Loucy (cell line): Measurements from ENCODE around the gene CEP43.

Source experiments
- H2AFZ ChIP-seq: fragments of 200-600 bp; sonication (generic); 2 replicates; pipeline ENCODE4 v1.6.0; 2016; ENCODE audit warnings: antibody characterized with exemption, mild to moderate bottlenecking, low read length, moderate library complexity
- H3F3A ChIP-seq: fragments of 200-600 bp; 2 replicates; pipeline ENCODE4 v1.6.0; 2016; ENCODE audit warnings: antibody characterized with exemption, low read depth, mild to moderate bottlenecking
- H3K27me3 ChIP-seq: fragments of 200-600 bp; sonication (generic); 2 replicates; pipeline ENCODE4 v1.6.1; 2014; ENCODE audit warnings: low read length, mild to moderate bottlenecking; ENCODE audit not compliant: insufficient read depth, poor library complexity, severe bottlenecking
- H3K36me3 ChIP-seq: fragments of 200-600 bp; sonication (generic); 2 replicates; pipeline ENCODE4 v1.6.1; 2016; ENCODE audit warnings: low read length; ENCODE audit not compliant: insufficient read depth
- H3K4me1 ChIP-seq: fragments of 200-600 bp; sonication (generic); 2 replicates; pipeline ENCODE4 v1.5.1; 2014; ENCODE audit warnings: low read length, mild to moderate bottlenecking; ENCODE audit not compliant: insufficient read depth, poor library complexity, severe bottlenecking
- H3K4me2 ChIP-seq: fragments of 200-600 bp; sonication (generic); 2 replicates; pipeline ENCODE4 v1.6.0; 2014; ENCODE audit warnings: antibody characterized with exemption, low read length, low read depth, mild to moderate bottlenecking; ENCODE audit not compliant: poor library complexity, severe bottlenecking
- H3K4me3 ChIP-seq: fragments of 200-600 bp; sonication (generic); 2 replicates; pipeline ENCODE4 v1.5.1; 2014; ENCODE audit warnings: low read length, mild to moderate bottlenecking, mixed read lengths; ENCODE audit not compliant: poor library complexity, severe bottlenecking
- H3K79me2 ChIP-seq: fragments of 200-600 bp; sonication (generic); 2 replicates; pipeline ENCODE4 v1.6.1; 2014; ENCODE audit warnings: low read length; ENCODE audit not compliant: insufficient read depth
- H3K9ac ChIP-seq: fragments of 200-600 bp; sonication (generic); 2 replicates; pipeline ENCODE4 v1.6.0; 2014; ENCODE audit warnings: mild to moderate bottlenecking, low read depth, low read length, moderate library complexity; ENCODE audit not compliant: poor library complexity, severe bottlenecking
- H3K9me2 ChIP-seq: fragments of 200-600 bp; sonication (generic); replicated peaks from 2 replicates; pipeline ENCODE4 v1.6.1; 2016; ENCODE audit warnings: low read depth, low read length, mixed read lengths
- H3K9me3 ChIP-seq: fragments of 200-600 bp; sonication (generic); 2 replicates; pipeline ENCODE4 v1.6.1; 2014; ENCODE audit warnings: mild to moderate bottlenecking, antibody characterized with exemption, low read length, low read depth; ENCODE audit not compliant: insufficient read depth
- H4K20me1 ChIP-seq: fragments of 200-600 bp; sonication (generic); 2 replicates; pipeline ENCODE4 v1.6.0; 2014; ENCODE audit warnings: antibody characterized with exemption, low read length, mild to moderate bottlenecking; ENCODE audit not compliant: insufficient read depth, poor library complexity, severe bottlenecking
- EZH2phosphoT487 ChIP-seq: fragments of 200-600 bp; IDR thresholded peaks from 2 replicates; pipeline ENCODE4 v1.6.1; 2018; ENCODE audit warnings: antibody characterized with exemption, mild to moderate bottlenecking, moderate library complexity, borderline replicate concordance
- TF ChIP-seq, protein P1 (sequence below): fragments of 200-600 bp; sonication (generic); conservative IDR thresholded peaks from 2 replicates; pipeline ENCODE4 v1.5.1; 2014; ENCODE audit warnings: mild to moderate bottlenecking, antibody characterized with exemption, low read length

CEP43 gene

DNA sequence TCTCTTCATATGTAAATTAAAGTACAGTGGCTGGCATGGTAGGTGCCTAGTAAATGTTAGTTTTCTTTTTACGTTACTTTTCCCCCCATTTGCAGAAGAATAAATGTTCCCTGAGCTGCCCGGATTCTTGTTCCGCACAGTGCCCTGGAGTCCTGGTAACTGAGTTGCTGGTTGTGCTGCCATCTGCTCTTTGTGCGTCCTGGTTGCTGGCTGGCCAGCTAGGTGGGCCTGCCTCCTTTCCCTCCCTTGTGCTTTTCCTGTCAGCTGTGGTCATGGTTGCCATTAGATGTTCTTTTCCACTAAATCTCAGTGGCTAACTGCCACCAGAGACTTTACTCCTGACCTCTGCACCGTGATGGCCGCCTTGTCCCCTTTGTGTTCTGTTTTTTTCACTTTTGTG lies 28.6 kb downstream of the CEP43 start:
- H3K36me3 ChIP-seq: peaks cover 86% of the 10 kb centered on the region; the same call in 1 of the 2 replicates

DNA sequence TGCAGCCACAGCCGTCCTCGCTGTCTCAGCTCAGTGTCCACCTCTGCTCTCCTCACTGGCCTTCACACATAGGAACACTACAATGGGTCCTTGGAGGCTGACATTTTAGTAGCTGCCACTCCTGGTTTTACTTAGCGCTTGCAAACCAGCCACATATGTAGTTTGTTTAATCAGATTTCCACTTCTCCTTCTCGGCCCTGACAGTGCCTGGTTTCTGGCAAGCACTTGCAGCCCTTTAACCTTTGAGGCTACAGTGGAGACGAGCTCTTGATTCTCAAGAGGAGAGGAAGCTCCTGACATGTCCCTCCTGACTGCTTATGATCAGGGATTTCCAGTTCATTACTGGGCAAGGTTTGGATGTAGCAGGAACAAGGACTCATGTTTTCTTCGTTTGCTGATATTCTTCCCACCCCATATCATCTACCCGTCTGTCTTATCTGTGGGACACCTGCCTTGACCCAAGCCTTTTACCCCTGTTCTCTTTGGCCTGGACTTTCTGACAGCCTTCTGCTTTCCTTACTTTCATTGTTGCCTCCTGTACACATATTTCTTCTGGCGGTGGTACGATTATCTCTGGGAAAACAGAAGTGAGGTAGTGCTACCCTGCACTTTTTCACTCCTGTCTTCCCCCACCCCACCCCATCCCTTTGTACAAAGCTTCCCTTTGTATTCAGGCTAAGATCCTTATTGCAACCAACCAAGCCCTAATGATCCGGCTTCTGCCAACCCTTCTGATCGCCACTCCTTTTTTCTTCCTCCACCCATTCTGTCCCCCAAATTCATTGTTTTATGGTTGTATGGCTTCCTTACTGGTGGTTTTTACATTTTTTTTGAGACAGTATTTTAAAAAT lies 31.2 kb downstream of the CEP43 start:
- Histone ChIP-seq H3K79me2 (no peaks in the 10 kb centered on the region), H3K9ac (no peak overlapping the region), H3K9me3 (no peaks in the 10 kb centered on the region), H2AFZ (no peak overlapping the region), H3K4me2 (no peak overlapping the region), H3F3A (no peaks in the 10 kb centered on the region), H3K4me3 (no peak overlapping the region), H3K4me1 (no peaks in the 10 kb centered on the region), H4K20me1 (no peaks in the 10 kb centered on the region), H3K27me3 (no peaks in the 10 kb centered on the region), H3K9me2 (no peaks in the 10 kb centered on the region), H3K36me3 (peaks cover 78% of the 10 kb centered on the region; the same call in 1 of the 2 replicates)
- TF ChIP-seq, protein P1, sequence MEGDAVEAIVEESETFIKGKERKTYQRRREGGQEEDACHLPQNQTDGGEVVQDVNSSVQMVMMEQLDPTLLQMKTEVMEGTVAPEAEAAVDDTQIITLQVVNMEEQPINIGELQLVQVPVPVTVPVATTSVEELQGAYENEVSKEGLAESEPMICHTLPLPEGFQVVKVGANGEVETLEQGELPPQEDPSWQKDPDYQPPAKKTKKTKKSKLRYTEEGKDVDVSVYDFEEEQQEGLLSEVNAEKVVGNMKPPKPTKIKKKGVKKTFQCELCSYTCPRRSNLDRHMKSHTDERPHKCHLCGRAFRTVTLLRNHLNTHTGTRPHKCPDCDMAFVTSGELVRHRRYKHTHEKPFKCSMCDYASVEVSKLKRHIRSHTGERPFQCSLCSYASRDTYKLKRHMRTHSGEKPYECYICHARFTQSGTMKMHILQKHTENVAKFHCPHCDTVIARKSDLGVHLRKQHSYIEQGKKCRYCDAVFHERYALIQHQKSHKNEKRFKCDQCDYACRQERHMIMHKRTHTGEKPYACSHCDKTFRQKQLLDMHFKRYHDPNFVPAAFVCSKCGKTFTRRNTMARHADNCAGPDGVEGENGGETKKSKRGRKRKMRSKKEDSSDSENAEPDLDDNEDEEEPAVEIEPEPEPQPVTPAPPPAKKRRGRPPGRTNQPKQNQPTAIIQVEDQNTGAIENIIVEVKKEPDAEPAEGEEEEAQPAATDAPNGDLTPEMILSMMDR: no peak
- TF ChIP-seq EZH2phosphoT487: no peak

More for the DNA sequence above, 28.6 kb downstream of the CEP43 start:
- H3K27me3 ChIP-seq: no peaks in the 10 kb centered on the region
- no peak overlapping the region for H3K4me3 ChIP-seq
- TF ChIP-seq, protein P1: no peak
- TF ChIP-seq EZH2phosphoT487: no peak
- H3K9me3 ChIP-seq: no peaks in the 10 kb centered on the region
- no peak overlapping the region for H2AFZ ChIP-seq
- H3K9ac ChIP-seq: no peak overlapping the region
- no peaks in the 10 kb centered on the region for H3K9me2 ChIP-seq
- H4K20me1 ChIP-seq: no peaks in the 10 kb centered on the region
- H3K4me2 ChIP-seq: no peak overlapping the region
- no peaks in the 10 kb centered on the region for H3K79me2 ChIP-seq
- no peaks in the 10 kb centered on the region for H3F3A ChIP-seq
- no peaks in the 10 kb centered on the region for H3K4me1 ChIP-seq

DNA sequence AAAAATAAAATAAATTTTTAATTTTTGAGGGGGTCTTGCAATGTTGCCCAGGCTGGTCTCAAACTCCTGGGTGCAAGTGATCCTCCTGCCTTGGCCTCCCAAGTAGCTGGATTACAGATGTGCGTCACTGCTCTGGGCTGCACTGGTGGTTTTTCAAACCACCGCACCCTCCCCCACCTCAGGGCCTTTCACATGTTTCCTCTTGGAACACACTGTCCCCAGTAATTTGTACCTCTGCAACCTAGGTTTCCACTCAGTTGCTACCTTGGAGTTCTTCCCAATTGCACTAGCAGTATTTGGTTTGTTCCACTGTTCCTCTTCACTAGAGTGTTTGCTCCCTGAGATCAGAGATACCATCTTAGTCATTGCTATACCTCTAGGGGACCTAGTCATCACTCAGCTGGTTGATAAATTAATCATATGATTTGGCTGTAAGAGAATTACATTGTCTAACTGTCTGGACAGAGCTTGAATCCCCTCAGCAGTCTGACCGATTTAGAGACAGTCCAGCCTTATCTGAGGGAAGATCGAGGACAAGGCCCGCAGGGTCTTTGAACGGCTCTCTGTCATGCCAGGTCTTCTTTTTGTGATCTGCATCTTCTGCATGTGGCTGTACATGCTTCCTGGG lies 32.0 kb downstream of the CEP43 start:
- H2AFZ ChIP-seq: no peak overlapping the region
- H3K9me3 ChIP-seq: no peaks in the 10 kb centered on the region
- no peaks in the 10 kb centered on the region for H3K79me2 ChIP-seq
- no peaks in the 10 kb centered on the region for H3F3A ChIP-seq
- no peak overlapping the region for H3K9ac ChIP-seq
- H3K4me1 ChIP-seq: no peaks in the 10 kb centered on the region
- no peaks in the 10 kb centered on the region for H4K20me1 ChIP-seq
- no peak overlapping the region for H3K4me3 ChIP-seq
- TF ChIP-seq EZH2phosphoT487: no peak
- TF ChIP-seq, protein P1: no peak
- no peaks in the 10 kb centered on the region for H3K9me2 ChIP-seq
- H3K4me2 ChIP-seq: no peak overlapping the region
- no peaks in the 10 kb centered on the region for H3K27me3 ChIP-seq
- peaks cover 78% of the 10 kb centered on the region; the same call in 1 of the 2 replicates for H3K36me3 ChIP-seq
